Ammon's horn (tissue), 1 donor: ENCODE measurements around the gene DCTN2.
"Not testable (repeated sequence)": the region's sequence is repeated elsewhere in the genome, so short reads cannot be mapped to it uniquely, and the experiment has no call there.

Experiments
- DNase-seq: peaks from one replicate; pipeline ENCODE4 v3.0.0-alpha.2; 2016; ENCODE audit warnings: low spot score

The DCTN2 gene

DNA sequence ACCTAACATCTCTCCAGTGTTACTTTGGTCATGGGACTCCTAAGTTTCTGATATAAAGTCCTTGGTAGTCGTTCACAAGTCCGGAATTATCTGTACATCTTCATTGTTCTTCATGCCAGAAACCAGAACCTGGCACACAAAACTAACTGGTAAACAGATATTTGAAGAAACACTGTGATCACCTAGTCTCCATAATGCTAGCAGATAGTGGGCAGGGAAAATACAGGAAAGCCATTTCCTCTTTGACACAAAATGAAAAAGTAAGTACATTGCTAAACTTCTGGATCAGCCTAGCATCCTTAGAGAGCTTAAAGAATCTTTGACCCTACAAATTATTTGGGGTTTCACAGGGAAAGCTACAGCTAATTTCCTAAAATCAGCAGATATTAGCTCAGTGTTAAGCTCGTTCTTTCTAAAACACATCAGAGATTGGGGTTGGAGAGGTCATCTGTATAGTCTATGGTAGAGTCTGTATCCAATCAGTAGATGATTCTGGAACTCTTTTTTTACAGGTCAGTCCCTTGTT is 31.5 kb downstream of the DCTN2 start:
- no peak for DNase-seq

DNA sequence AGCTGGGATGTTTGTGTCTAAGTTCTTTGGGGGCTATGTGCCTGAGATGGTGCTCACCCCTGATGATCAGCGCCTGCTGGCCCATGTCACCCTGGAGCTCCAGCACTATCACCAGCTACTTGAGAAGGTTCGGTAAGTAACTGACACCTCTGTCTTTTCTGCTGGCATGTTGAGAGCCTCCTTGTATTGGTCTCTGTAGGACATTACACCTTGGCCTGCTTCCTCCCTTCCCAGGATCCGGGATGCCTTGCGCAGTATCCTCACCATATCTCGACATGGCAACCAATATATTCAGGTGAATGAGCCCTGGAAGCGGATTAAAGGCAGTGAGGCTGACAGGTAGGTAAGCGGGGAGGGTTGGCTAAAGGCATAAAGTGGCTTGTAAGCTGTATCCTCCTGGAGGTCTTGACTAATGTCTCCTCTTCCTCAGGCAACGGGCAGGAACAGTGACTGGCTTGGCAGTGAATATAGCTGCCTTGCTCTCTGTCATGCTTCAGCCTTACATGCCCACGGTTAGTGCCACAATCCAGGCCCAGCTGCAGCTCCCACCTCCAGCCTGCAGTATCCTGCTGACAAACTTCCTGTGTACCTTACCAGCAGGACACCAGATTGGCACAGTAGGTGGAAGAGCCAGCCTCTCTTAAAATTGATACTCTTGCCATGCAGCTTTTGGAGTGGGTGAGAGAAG is 32.1 kb downstream of the DCTN2 start:
- no peak for DNase-seq

DNA sequence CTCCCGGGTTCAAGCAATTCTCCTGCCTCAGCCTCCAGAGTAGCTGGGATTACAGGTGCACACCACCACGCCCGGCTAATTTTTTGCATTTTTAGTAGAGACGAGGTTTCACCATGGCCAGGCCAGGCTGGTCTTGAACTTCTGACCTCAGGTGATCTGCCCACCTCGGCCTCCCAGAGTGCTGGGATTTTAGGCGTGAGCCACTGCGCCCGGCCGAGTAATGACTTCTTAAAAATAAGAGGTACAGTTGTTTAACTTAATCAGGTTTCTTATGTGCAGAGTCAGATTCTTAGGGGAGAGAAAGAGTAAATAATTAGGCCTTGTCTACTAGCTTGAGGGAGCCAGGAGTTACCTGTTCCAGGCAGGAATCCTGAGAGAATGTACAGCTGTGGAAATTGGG is 32.7 kb downstream of the DCTN2 start:
- not testable (repeated sequence) for DNase-seq

DNA sequence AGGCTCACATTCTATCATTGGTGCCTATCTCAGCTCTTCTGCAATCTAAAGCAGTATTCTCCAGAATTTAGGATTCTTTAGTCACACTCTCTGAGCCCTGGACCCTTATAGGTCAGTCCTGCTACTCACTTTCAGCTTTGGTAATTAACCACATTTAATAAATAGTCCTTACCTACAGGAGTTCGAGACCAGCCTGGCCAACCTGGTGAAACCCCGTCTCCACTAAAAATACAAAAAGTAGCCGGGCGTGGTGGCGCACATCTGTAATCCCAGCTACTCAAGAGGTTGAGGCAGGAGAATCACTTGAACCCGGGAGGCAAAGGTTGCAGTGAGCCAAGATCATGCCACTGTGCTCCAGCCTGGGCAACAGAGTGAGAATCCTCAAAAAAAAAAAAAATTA is 33.3 kb downstream of the DCTN2 start:
- DNase-seq = not testable (repeated sequence)

DNA sequence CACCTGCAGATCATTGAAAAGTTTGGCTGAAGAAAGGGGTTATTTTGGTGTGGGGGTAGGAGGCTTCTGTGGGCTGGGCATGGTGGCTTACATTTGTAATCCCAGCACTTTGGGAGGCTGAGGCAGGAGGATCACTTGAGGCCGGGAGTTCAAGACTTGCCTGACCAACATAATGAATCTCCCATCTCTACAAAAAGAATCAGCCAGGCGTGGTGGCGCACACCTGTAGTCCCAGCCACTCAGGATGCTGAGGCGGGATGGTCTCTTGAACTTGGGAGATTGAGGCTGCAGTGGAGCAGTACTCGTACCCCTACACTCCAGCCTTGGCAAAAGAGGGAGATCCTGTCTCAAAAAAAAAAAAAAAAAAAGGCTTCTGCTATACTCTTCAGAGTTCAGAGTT is 33.7 kb downstream of the DCTN2 start:
- DNase-seq = no peak

DNA sequence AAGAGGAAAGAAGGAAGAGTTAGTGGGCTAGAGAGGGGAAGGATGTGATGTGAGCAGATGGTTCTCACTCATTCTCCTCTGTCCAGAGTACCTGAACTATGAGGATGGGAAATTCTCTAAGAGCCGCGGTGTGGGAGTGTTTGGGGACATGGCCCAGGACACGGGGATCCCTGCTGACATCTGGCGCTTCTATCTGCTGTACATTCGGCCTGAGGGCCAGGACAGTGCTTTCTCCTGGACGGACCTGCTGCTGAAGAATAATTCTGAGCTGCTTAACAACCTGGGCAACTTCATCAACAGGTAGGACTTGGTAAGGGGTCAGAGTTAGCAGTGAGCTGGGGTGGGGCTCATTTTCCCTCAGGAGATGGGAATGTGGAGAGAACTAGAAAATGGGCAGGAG is 34.3 kb downstream of the DCTN2 start:
- no peak for DNase-seq

DNA sequence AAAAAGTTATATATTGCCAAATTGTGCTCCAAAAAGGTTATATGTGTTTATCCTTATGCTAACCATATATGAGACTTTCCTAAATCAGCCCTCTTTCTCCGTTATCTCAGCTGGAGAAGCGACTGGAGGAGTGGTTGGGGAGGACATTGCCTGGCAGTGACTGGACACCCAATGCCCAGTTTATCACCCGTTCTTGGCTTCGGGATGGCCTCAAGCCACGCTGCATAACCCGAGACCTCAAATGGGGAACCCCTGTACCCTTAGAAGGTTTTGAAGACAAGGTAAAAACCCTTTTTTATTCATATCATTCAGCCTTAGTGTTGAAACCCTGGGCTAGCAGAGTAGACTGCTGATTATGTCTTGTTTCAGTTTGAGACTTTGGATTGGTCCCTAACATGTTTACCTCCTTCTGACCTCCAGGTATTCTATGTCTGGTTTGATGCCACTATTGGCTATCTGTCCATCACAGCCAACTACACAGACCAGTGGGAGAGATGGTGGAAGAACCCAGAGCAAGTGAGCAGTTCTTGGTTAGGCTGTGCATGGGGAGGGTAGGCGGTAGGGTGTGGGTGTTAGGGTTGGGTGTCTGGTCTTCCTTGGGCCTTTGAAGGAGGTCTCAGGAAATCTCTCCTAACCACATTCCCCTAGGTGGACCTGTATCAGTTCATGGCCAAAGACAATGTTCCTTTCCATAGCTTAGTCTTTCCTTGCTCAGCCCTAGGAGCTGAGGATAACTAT is 35.2 kb downstream of the DCTN2 start:
- DNase-seq = no peak

DNA sequence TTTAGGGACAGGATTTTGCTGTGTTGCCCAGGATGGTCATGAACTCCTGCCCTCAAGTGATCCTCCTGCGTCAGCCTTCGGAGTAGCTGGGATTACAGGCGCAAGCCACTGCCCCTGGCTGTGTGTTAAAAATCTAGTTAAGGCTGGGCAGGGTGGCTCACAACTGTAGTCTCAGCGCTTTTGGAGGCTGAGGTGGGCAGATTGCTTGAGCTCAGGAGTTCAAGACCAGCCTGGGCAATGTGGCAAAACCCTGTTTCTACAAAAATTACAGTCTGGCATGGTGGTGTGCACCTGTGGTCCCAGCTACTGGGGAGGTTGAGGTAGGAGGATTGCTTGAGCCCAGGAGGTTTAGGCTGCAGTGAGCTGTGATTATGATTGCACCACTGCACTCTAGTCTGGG is 35.8 kb downstream of the DCTN2 start:
- no peak for DNase-seq

DNA sequence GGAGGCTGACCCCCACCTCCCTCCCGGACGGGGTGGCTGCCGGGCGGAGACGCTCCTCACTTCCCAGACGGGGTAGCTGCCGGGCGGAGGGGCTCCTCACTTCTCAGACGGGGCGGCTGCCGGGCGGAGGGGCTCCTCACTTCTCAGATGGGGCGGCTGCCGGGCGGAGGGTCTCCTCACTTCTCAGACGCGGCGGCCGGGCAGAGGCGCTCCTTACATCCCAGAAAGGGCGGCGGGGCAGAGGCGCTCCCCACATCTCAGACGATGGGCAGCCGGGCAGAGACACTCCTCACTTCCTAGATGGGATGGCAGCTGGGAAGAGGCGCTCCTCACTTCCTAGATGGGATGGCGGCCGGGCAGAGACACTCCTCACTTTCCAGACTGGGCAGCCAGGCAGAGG is 39.2 kb downstream of the DCTN2 start:
- DNase-seq = not testable (repeated sequence)

DNA sequence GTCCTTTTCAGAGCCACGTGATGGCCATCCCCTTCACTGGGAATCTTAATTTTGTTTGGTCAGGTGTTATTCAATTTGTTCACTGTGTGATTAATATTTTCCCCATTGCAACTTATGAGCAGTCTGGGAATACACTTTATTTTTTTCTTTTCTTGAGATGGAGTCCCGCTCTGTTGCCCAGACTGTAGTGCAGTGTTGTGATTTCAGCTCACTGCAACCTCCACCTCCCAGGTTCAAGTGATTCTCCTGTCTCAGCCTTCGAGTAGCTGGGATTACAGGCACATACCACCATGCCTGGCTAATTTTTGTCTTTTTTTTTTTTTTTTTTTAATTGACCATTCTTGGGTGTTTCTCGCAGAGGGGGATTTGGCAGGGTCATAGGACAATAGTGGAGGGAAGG is 40.5 kb downstream of the DCTN2 start:
- DNase-seq = not testable (repeated sequence)

DNA sequence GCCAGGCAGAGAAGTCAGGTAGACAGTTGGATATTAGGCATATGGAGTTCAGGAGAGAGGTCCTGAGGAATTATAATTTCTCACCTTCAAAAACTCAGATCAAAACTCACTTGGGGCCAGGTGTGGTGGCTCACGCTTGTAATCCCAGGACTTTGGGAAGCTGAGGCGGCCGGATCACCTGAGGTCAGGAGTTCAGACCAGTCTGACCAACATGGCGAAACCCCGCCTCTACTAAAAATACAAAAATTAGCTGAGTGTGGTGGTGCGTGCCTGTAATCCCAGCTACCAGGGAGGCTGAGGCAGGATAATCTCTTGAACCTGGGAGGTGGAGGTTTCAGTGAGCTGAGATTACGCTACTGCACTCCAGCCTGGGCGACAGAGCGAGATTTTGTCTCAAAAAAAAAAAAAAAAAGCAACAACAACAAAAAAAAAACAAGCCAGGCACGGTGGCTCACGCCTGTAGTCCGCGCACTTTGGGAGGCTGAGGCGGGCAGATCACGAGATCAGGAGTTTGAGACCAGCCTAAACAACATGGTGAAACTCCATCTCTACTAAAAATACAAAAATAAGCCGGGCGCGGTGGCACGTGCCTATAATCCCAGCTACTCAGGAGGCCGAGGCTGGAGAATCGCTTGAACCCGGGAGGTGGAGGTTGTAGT is 44.6 kb downstream of the DCTN2 start:
- not testable (repeated sequence) for DNase-seq

DNA sequence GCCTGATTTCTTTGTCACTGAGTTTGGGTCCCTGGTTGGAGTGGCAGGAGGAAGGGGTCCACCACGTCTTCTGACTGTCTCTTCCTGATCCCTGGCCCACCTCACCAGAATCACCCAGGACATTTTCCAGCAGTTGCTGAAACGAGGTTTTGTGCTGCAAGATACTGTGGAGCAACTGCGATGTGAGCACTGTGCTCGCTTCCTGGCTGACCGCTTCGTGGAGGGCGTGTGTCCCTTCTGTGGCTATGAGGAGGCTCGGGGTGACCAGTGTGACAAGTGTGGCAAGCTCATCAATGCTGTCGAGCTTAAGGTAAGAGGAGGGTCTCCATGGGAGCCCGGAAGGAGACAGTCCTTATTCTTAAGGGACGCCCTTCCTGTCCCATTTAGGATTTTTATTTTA is 46.8 kb downstream of the DCTN2 start:
- DNase-seq = no peak

DNA sequence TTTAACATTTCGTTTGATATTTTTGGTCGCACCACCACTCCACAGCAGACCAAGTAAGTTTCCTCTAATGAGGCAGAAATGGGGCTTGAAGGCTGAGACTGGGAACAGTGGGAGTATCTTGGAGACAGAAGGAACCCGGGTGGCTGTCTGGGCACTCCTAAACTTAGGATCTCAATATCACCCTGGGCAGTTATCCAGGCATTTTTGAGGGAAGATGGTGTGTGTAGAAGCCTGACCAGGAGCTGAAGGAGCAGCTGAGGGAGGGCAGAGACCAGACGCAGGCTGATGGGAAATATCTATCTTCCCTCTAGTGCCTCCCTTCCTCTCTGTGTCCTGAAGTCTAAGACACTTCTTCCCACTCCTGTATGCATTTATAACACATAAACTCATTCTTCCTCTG is 48.4 kb downstream of the DCTN2 start:
- no peak for DNase-seq

DNA sequence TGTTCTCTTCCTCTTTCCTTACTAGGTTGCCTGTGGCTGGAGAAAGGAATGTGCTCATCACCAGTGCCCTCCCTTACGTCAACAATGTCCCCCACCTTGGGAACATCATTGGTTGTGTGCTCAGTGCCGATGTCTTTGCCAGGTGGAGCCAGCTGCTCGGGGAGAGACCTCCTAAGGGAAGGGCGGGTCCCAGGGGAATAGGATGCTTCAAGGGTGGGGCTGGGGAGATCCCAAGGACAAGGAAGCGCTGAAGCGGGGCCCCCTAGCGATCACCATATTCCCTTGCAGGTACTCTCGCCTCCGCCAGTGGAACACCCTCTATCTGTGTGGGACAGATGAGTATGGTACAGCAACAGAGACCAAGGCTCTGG is 48.9 kb downstream of the DCTN2 start:
- DNase-seq = no peak

DNA sequence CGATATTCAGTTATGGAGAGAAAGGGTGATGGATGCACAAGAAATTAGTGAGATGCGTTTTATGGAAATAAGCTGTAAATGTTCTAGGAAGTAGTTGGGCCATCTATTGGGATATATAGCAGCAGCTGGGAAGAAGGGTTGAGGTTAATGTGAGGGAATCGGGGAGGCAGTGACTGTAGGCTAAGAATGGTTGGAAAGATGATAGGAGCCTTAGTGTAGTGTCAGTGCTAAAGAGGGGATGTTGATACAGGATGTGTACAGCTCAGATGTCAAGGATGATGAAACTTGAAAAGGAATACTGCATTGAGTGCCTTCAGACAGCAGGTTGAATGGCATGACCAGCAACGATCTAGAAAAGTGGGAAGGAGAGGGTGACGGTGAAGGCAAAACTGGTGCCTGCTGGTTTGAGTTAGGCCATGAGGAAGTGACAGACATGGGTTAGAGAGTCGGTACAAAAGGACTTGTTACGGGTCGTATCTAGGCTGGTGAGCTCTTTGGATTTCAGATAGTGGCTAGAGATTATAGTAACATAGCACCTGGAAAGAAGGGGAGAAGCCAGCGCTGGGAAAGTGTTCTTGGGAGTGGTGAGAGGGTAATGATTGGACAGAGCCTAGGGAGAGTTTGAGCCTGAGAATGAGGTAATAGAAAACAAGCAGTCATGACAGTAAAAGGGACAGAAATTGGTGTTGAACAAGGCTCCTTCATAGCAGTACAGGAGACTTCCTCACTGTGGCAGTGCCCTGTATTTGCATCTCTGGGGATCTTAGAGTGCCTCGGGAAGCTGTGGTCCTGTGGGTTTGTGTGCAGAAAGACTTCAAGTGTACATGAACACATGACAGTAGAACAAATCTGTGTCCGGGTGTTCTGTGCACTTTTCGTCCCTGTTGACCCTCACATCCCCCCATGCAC is 49.5 kb downstream of the DCTN2 start:
- no peak for DNase-seq

DNA sequence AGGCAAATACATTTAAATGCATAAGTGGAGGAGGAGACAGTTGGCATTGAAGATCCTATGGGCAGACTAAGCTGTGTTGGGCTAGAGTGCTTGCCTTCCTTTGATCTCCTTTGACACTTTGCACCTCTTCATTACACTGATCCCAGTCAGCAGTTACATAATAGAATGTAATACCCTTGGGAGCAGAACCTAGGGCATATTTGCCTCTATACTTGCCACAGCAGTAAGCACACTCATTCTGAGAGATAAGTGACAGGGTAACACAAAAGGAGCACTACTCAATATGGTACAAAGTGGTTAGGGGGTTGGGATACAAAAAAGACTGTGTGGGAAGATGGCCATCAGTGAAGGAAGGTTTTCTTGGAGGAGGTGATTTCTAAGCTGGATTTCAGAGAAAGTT is 50.2 kb downstream of the DCTN2 start:
- DNase-seq = no peak

DNA sequence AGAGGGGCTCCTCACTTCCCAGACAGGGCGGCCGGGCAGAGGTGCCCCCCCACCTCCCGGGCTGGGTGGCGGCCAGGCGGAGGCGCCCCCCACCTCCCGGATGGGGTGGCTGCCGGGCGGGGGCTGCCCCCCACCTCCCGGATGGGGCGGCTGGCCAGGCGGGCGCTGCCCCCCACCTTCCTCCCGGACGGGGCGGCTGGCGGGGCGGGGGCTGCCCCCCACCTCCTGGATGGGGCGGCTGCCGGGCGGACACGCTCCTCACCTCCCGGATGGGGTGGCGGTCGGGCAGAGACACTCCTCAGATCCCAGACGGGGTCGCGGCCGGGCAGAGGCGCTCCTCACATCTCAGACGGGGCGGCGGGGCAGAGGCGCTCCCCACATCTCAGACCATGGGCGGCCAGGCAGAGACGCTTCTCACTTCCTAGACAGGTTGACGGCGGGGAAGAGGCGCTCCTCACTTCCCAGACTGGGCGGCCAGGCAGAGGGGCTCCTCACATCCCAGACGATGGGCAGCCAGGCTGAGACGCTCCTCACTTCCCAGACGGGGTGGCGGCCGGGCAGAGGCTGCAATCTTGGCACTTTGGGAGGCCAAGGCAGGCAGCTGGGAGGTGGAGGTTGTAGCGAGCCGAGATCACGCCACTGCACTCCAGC is 51.8 kb downstream of the DCTN2 start:
- not testable (repeated sequence) for DNase-seq

DNA sequence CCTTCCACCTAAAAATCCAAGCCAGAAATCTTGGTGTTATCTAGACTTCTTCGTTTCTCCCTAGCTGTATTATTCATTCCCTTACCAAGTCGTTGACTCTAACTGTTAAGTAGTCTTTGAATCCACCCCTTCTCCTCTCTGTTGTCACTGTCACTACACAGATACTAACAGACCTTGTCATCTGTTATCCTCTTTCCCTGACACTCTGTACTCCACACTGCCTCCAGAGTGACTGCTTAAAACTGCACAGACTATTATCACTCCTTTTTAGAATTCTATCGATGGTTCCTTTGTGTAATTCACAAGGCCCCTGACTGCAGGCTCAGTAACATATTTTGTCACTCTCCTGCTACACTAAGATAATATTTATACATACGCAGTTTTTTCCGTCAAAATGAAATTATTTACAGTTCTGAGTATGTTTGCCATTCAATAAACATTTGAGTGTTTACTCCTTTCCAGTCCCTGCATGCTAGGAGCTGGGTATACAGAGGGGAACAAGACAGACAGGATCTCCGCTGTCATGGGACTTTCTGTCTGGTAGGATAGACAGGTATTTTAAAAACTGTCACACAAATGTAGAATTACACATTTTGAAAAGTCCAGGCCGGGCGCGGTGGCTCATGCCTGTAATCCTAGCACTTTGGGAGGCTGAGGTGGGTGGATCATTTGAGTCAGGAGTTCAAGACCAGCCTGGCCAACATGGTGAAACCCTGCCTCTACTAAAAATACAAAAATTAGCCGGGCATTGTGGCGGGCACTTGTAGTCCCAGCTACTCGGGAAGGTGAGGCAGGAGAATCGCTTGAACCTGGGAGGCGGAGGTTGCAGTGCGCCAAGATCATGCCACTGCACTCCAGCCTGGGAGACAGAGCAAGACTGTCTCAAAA is 55.4 kb downstream of the DCTN2 start:
- peak; percentile 28 for DNase-seq

DNA sequence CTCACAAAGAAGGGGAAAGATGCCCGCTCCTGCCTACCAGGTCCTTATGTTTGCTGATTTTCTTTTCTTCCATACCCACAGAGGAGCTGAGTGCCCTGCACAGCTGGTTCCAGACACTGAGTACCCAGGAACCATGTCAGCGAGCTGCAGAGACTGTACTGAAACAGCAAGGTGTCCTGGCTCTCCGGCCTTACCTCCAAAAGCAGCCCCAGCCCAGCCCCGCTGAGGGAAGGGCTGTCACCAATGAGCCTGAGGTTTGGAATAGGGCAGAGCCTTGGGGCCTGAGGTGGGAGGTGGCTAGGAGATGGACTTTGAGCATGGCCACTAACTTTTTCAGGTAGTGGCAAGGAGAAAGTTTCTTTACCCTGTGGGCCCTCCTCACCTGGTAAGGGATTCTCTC is 56.9 kb downstream of the DCTN2 start:
- DNase-seq = no peak

DNA sequence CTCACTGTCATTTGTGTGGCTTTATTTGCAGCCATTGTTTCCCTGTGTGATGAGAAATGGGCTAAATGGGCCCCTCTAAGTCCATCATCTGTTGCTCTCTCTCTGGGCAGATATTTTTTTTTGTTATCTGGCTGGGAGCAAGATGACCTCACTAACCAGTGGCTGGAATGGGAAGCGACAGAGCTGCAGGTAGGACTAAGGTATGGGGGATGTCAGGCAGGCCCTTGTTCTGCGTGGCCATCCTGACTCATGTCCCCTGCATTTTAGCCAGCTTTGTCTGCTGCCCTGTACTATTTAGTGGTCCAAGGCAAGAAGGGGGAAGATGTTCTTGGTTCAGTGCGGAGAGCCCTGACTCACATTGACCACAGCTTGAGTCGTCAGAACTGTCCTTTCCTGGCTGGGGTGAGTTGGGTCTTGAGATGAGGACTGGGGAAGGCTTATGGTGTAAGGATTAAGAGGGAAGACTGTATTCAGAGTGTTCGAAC is 57.8 kb downstream of the DCTN2 start:
- DNase-seq = no peak
